IPS-11a (cell line): Measurements from ENCODE around the gene LCP1.
"Not testable (repeated sequence)": the region's sequence is repeated elsewhere in the genome, so short reads cannot be mapped to it uniquely, and the experiment has no call there.

Experiments
- H3K4me3 ChIP-seq: one replicate; pipeline ENCODE4 v1.5.1; 2013; ENCODE audit warnings: low read depth, low read length, control low read depth

The LCP1 gene, protein sequence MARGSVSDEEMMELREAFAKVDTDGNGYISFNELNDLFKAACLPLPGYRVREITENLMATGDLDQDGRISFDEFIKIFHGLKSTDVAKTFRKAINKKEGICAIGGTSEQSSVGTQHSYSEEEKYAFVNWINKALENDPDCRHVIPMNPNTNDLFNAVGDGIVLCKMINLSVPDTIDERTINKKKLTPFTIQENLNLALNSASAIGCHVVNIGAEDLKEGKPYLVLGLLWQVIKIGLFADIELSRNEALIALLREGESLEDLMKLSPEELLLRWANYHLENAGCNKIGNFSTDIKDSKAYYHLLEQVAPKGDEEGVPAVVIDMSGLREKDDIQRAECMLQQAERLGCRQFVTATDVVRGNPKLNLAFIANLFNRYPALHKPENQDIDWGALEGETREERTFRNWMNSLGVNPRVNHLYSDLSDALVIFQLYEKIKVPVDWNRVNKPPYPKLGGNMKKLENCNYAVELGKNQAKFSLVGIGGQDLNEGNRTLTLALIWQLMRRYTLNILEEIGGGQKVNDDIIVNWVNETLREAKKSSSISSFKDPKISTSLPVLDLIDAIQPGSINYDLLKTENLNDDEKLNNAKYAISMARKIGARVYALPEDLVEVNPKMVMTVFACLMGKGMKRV

DNA sequence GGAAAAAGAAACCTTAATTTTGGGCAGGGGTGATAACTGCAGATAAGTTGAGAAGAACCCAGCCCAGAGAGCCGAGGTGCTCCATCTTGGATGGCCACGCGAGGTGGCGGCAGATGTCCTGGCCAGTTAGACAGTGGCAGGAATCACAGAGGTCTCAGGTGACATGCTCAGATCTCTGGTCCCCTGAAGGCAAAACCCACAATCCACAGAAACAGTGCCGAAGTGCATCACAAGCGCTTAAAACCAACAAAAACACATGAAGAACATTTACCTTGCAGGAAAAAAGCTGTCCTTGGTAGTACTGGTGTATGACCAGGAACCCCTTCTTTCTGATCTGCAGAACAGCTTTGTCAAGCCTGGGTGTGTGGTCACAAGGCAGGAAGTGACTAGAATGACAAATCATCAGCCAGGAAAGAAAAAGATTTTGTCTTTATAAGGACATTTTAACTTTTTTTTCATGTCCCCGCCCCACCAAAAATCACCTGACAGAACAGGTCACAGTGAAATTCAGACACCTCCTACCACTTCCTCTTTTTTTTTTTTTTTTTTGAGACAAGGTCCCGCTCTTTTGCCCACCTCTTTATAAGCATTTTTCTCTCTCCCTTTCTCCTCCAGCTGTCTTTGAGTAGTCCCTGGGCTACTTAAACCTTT lies at the start of gene LCP1:
Gene LCP1 (minus strand): TSS at position 338 of the 651 bp plus-strand sequence. CDS start 22,515 bp downstream, outside the sequence.
- H3K4me3 ChIP-seq = peak within 1 kb of the TSS; percentile 25

- no peak overlapping the region for H3K4me3 ChIP-seq
These were observed 47.3 kb upstream of the LCP1 start for GRCh38 chr13:46229251-46229650.

DNA sequence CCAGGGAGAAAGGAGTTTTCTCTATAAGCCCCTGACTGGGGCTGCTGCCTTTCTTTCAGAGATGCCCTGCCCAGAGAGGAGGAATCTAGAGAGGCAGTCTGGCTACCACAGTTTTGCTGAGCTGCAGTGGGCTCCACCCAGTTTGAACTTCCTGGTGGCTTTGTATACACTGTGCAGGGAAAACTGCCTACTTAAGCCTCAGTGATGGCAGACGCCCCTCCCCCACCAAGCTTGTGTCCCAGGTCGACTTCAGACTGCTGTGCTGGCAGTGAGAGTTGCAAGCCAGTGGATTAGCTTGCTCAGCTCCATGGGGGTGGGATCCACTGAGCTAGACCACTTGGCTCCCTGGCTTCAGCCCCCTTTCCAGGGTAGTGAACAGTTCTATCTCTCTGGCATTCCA lies 38.3 kb upstream of the LCP1 start:
- not testable (repeated sequence) for H3K4me3 ChIP-seq

DNA sequence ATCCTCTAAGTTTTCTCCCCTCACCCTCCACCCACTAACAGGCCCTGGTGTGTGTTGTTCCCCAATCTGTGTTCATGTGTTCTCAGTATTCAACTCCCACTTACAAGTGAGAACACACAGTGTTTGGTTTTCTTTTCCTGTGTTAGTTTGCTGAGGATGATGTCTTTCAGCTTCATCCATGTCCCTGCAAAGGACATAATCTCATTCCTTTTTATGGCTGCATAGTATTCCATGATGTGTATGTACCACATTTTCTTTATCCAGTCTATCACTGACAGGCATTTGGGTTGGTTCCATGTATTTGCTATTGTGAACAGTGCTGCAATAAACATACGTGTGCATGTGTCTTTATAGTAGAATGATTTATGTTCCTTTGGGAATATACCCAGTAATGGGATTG lies 32.8 kb upstream of the LCP1 start:
- not testable (repeated sequence) for H3K4me3 ChIP-seq

- H3K4me3 ChIP-seq = no peak overlapping the region
These were observed 31.3 kb upstream of the LCP1 start for GRCh38 chr13:46213242-46213641.

DNA sequence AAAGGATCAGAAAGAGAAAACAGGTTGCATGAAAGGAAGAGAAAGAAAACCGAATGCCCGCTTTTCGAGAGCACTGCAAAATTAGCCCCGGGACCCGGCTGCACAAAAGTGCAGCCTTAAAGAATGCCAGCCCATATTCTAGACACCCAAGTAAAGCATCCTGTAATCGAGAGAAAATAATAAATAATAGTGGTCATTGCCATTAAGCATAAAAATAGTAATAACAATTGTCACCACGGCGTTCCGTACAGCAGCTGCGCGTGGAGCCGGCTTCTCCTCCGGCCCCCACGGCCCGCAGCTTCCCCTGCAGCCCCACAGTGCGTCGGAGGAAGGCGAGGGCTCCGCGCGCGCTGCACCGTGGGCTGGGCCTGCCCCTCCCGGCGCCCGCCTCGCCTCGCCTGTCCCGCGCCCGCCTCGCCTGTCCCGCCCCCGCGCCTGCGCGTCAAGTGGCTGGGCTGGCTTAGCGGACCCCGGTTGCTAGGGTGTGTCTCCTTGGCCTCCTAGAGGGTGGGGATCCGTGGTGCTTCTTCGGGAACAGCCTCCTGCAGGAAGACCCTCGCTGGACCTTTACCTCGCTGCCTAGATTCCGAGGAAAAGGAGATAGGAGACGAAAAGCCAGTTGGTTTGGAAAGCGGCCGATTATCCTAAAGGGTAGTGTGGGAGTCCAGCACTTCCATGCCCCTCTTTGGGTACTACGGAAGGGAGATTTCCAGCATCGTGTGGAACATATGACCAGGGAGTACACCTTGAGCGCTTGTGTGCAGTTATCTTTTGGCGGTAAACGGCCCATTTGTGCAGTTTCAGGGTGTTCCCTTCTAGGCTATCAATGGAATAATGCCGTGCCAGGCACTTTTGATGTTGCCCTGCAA lies 29.7 kb upstream of the LCP1 start, which contains the start of gene LRRC63:
Gene LRRC63 (plus strand): TSS at position 446 of the 869 bp plus-strand sequence. CDS start 1,107 bp downstream, outside the sequence.
- peak within 1 kb of the TSS; percentile 52 for H3K4me3 ChIP-seq

DNA sequence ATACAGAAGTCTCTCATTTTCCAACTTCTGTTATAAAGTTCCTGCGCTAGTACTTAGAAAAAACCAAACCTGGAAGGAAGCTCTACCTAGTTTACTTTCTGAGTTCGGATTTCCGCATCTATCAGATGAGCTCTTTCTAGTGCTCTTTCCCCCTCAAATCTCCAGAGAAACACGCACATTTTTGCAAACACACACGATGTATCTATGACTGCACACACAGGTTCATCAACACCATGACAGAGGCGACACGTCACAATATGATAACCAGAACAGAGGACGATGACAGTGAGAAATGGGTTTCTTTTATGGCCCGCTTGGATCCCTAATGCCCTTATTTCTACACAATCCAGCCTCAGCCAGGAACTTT lies 29.1 kb upstream of the LCP1 start:
- peak overlapping the region; percentile 52 for H3K4me3 ChIP-seq

DNA sequence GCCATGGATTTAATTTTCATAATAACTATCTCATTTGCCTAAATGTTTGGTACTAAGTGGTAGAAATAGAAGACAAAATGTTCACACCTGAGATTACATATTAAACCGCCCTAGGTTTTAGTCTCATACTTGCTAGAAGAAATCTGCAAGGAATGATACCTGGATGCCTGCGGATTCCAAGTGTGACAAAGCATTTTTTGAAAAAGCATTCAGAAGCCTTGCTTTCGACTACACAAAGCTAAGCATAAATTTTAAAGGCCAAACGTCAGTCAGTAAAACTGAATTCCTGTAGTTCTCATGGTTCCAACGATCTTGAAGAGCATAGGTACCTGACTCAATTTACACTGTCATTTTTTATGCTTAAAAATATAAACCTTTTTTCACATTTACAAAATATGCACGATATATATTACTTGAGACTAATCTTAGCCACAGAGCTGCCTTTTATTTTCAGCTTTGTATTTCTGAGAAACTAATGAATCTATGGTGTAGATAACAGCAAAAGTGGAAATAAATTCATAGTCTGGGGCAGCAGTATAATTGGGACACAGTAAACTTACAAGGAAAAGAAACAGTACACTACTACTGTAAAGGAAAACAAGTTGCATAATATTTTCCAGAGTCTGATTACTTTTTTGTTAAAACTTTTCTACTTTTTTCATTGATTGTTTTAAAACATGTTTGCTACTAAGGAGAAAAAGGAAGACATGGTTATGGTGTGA lies 28.5 kb upstream of the LCP1 start:
- H3K4me3 ChIP-seq = no peak overlapping the region

DNA sequence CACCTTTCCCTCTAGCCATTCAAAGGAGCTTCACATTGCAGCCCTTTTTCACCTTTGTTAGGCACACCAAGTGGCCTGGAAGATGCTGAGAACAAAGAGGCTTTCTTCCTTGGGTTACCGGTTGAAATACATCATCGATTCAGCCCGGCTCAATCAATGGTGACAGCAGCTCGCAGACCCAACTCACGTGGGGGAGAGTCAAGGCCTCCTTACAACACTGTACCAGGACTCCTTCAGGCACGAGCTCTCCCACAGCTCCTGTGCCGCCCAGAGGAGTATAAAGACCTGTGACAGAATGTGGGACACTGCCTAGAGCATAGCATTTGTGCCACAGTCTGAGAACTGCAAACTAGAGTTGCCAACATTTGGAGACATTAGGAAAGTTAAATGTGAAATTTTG lies 25.9 kb upstream of the LCP1 start:
- H3K4me3 ChIP-seq = no peak overlapping the region

GRCh38 chr13:46206143-46206542 lies 24.2 kb upstream of the LCP1 start:
- H3K4me3 ChIP-seq = no peak overlapping the region

- H3K4me3 ChIP-seq = no peak overlapping the region
These were observed 21.0 kb upstream of the LCP1 start for GRCh38 chr13:46202966-46203365.

DNA sequence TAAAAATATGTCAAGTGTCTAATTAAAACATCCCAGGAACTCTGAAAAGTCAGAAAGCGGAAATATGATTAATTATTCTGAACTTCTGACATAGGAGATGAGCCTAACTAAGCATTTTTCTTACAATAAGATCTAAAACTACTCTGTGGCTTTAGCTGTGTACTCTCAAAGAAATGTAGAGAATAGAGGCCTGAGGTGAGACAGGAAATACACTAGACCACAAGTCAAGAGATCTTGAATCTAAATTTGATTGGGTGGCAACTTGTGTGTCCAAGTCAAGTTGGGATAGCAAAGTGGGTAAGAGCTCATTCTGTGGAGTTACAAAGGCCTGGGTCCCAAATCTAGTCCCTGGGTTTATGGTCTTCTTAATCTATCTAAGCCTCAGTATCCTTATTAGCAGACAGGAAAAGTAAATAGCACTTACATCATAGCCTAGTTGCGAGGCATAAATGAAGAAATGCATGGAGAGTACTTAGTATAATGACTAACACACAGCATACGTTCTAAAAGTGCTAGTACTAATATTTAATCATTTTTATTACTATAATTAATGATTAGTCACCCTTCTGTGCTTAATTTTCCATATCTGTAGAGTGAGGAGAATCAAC lies 20.3 kb upstream of the LCP1 start:
- no peak overlapping the region for H3K4me3 ChIP-seq

- H3K4me3 ChIP-seq = no peak overlapping the region
These were observed 16.8 kb upstream of the LCP1 start for GRCh38 chr13:46198696-46199193.

DNA sequence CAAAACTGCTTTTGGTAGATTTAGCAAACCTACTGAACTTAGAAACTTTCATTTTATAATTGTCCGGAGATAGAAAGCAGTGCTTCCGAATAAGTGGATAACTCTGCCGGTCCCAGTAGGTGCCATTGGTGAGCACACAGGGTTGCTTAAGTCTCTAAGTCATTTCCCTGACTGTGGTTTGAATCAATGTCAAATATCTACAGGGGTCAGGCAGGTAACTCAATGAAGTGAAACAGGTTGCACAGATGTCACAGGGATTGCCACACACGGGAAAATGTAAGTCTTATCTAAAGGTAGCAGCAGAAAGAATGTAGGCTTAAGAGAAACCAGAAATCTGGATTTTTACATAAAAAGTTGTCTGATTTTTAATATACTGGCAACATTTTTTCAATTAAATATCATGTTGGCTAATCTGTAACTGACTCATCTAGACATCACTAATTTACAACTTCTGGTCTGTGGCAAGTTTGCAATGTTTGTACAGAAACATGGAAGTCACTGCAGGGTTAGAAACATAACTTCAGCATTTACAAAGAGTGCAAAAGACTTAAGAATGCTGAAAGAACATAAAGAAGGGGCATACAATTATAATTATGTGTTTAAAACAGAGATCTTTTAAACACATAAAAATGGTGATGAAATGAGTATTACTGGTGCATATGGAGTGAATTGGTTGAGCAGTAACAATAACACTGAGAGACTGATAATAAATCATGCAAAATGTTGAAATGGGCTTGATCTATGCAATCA lies 15.5 kb upstream of the LCP1 start:
- H3K4me3 ChIP-seq = no peak overlapping the region

DNA sequence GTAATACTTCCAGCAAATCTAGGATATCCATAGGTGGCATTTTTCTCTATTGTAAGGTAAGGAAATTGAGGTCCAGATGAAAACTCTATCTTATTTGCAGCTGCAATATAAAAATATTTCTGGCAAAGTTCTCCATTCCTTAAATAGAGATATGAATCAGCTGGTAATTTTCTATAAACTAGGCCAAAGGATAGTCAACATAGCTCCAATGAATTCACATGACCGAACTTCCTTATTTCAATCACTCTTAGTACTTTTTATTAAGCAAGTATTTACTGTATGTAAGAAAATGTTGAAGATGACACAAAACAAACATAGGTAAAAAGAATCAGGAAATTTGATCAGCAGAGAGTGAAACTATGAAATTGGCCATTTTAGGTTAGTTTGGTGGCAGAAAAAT lies 13.0 kb upstream of the LCP1 start:
- H3K4me3 ChIP-seq = no peak overlapping the region

- H3K4me3 ChIP-seq = no peak overlapping the region
These were observed 10.4 kb upstream of the LCP1 start for GRCh38 chr13:46192412-46192811.

DNA sequence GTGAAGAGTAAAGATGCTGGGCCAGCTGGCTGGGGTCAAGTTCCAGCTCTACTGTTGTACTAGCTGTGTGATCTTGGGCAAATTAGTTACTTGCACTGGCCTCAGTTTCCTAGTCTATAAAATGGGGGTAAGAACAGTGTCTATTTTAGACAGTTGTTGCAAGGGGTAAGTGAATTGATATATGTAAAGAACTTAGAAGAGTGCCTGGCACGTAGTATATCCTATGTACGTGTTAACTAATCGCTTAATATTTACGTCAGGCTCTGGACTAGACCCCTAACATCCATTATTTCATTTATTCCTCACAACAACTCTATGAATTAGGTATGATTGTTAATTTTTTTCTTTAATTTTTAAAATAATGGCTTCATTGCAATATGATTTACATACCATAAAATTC lies 3.7 kb upstream of the LCP1 start:
- H3K4me3 ChIP-seq = no peak overlapping the region

DNA sequence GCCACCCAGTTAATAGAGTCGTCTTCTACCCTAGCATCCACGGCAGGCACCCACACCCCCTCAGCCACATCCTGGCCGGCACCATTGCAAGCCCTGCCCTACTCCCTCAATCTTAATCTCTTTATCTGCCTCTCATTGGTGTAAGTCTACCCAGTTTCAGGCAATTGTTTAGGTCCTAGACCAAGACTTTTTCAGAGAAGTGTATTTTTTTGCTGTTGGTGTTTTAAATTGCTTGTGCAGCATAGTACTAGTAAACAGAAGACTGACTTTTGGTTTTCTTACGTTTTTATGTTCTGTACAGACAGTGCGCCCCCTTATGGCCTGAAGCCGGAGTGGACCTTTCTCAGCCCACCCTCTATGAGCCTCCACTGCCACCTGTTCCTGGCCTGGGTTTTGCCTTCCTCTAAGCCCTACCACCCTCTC lies 2.3 kb upstream of the LCP1 start:
- H3K4me3 ChIP-seq = no peak overlapping the region
